HG02884 (cell line): ENCODE data around the gene HTT-AS.
A peak's percentile ranks its signal among the peaks of the same experiment; 100 is the strongest.
"Not testable (repeated sequence)": the region's sequence is repeated elsewhere in the genome, so short reads cannot be mapped to it uniquely, and the experiment has no call there.

Experiments used
- ATAC-seq: cut with Tn5 transposase; IDR thresholded peaks from one replicate; pipeline ENCODE4 v1.9.1; 2021; ENCODE audit warnings: mild to moderate bottlenecking, moderate library complexity; ENCODE audit not compliant: unreplicated experiment

Gene HTT-AS

DNA sequence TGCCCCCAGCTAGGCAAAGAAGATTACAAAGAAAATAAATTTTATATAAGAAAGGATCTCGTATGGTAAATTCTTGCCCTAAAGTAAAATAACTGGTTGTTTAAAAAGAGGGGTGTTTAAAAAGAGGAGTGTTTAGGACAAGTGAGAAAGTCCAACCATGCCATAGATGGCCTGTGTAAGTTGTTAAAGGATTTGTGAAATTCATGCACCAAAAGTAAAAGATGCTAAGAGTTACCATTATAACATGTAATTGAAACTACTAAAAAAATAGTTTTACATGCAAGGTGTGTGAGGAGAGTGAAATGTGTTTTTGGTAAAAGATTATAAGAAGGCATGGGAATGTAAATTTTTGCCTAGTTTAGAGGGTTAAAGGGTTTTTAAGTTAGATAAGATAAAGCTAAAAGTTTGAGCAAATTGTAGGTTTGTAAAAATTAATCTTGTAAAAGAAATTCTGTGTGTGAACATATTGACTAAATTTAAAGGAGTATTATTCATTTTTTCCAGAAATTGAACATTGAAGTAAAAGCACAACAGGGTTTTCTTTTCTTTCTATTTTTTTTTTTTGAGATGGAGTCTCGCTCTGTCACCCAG is 20.1 kb downstream of the HTT-AS start:
- ATAC-seq: no peak

DNA sequence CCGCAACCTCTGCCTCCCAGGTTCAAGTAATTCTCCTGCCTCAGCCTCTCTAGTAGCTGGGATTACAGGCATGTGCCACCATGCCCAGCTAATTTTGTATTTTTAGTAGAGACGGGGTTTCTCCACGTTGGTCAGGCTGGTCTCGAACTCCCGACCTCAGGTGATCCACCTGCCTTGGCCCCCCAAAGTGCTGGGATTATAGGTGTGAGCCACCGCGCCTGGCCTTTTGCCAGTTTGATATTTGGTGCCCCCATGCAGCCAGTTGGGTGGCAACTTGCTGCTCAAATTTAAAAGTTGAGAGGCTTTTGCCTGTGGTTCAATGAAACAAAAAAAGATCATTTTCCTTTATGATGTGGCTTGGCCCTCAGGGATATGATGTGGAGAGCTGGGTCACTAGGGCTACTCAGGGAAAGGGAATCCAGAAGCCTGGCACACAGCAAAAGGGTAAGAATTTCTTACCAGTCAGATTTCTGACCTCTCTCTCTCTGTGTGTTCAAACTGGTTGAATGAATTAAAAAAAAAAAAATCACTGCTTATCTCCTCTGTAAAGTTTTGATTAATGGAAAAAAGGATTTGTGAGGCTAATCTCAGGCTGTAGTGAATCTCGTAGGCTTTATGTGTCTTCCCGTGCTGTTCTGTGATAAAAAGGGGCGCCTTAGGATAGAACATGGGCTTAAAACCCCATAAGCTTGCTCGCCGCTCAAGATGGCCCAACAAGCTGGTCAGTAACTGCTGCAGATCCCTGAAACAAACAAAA is 23.0 kb downstream of the HTT-AS start:
- ATAC-seq: not testable (repeated sequence)

- ATAC-seq: peak; percentile 92
Measured at GRCh38 chr4:3047464-3048286, 26.7 kb downstream of the HTT-AS start.

- ATAC-seq: no peak
Measured at GRCh38 chr4:3046623-3047022, 27.7 kb downstream of the HTT-AS start.

DNA sequence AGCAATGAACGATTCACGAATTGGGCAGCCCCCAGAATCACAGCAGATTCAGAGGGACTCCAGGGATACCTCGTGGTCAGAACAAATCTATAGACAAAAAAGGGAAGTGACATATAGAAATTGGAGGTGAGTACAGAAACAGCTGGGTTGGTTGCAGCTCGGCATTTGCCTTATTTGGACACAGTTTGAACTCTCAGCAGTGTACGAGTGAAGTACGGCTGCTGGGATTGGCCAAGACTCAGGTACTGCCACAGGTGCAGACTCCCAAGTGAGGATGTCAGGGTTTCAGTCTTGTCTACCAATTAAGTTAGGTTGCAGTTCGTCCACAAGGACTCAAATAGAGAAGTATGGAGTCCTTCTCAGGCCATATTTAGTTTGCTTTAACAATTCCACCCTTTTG is 28.2 kb downstream of the HTT-AS start:
- ATAC-seq: no peak

GRCh38 chr4:3044870-3045819 is 29.2 kb downstream of the HTT-AS start:
- no peak for ATAC-seq

DNA sequence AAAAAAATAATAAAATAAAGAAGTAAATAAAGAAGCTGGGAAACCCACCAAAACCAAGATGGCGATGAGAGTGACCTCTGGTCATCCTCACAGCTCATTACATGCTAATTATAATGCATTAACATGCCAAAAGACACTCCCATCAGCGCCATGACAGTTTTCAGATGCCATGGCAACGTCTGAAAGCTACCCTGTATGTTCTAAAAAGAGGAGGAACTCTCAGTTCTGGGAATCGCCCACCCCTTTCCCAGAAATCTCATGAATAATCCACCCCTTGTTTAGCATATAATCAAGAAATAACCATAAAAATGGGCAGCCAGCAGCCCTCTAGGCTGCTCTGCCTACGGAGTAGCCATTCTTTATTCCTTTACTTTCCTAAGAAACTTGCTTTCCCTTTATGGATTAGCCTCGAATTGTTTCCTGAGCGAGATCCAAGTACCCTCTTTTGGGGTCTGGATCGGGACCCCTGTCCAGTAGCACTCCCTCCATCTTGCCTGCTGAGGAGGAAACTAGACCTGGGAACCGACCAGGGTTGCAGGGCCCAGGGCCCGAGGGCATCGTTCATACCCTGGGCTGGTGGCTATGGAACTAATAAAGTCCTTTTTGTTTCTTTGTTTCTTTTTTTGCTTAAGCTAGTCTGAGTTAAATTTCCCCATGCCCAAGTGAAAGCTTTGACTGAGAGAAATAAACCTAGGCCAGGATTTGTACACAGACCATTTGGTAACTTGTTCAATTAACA is 30.9 kb downstream of the HTT-AS start:
- no peak for ATAC-seq

GRCh38 chr4:3042226-3042625 is 32.1 kb downstream of the HTT-AS start:
- no peak for ATAC-seq

GRCh38 chr4:3041192-3042142 is 32.9 kb downstream of the HTT-AS start:
- no peak for ATAC-seq

- ATAC-seq: peak; percentile 45
Measured at GRCh38 chr4:3040452-3041191, 33.7 kb downstream of the HTT-AS start.

GRCh38 chr4:3039706-3040366 is 34.5 kb downstream of the HTT-AS start:
- ATAC-seq: no peak

DNA sequence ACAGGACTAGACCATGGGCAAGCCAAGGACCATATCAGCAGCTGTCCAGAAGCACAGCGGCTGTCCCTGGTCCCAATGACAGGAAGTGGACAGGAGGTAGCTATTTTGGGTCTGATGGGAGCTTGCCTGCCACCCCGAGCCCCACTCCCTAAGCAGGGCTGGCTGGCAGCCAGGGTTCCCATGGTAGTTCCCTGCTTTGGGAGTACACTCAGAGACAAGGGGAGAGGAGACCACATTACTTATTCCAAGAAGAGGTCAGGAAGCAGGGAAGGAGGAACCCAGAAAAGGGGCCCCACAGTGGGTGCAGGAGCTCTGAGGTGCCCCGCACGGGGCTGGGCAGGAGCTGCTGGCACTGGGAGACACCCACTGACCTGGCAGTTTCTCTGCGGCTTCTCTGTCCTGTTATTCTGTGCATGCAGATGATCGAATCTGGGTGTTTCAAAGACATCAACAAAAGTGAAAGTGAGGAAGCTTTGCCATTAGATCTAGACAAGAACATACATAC is 36.3 kb downstream of the HTT-AS start:
- ATAC-seq: no peak

DNA sequence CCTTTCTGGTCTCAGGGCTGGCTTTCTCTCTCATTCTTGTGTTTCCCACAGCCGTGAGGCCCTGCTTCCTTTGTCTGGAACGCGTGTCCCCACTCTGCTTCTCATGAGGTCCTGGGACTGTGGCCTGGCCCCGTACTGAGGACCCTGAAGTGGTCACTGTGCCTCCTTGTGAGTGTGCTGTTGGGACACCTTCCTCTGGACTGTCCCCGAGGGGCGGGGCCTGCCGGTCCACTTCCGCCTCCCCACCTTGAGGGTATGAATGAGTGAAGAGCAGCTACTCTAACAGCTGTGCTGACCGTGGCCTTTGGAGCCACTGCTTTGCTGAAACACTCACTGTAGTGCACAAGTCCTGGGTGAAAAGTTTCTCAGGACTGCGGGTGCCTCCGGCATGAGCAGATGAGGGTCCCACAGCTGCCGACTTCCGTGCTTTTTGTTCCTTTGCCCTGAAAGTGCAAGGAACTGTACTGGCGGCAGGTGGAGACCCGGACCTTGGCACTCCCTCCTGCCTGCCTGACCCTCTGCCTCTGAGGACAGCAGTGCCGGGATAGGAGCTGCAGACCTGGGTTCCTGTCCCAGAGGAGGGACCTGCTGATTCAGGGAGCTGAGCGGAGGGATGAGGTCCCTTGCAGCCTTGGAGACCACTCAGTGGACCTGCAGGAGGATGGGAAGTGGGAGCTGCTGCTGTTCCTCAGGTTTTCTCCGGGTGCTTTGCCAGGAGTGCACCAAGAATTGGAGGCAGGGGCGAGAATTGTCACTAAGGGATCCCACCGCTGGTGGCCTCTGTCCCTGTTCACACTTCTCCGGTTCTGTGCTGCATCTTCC is 38.0 kb downstream of the HTT-AS start:
- ATAC-seq: no peak

DNA sequence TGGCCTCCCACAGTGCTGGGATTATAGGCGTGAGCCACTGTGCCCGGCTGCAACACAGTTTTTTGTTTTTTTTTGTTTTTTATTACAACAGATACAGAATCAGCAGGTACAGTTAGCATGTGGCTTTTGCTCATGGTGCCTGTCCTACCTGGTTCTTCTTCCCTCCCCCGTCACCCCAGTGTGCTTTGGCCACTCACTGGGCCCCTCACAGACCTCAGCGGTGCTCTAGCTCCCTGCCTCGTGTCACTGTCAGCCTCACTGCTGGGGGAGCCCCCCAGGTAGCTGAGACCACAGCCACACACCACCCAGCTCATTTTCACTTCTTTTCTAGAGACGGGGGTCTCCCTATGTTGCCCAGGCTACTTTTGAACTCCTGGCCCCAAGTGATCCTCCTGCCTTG is 38.7 kb downstream of the HTT-AS start:
- ATAC-seq: no peak

- no peak for ATAC-seq
Measured at GRCh38 chr4:3035249-3035648, 39.1 kb downstream of the HTT-AS start.

- ATAC-seq: no peak
Measured at GRCh38 chr4:3034231-3034630, 40.1 kb downstream of the HTT-AS start.
